Mucosa of gallbladder (tissue), 1 donor: ENCODE results near the gene TIMM44. TPM values are rescaled to one million over a fixed set of nuclear protein-coding genes. Genes with fewer than 3 reads are reported as not detected.
"Not testable (repeated sequence)": the region's sequence is repeated elsewhere in the genome, so short reads cannot be mapped to it uniquely, and the experiment has no call there.

Experiments
- DNase-seq: peaks from one replicate; pipeline ENCODE4 v3.0.0-alpha.2; 2020; ENCODE audit warnings: low spot score
- total RNA-seq: library from RNA; stranded (reverse); gene quantifications from one replicate; pipeline ENCODE4 v1.2.1, GENCODE V29; 2021
- donor health status: DM: no; HTN: no; CAD: no.

The TIMM44 gene
- total RNA-seq, 1 donor from 2014 or later, result 46.2 TPM

- DNase-seq, result no peak
Observed at GRCh38 chr19:7977021-7977722, 33.7 kb upstream of the TIMM44 start.

- DNase-seq, result no peak
Observed at GRCh38 chr19:7976461-7976860, 33.0 kb upstream of the TIMM44 start.

- no peak for DNase-seq
Observed at GRCh38 chr19:7975037-7975436, 31.6 kb upstream of the TIMM44 start.

- DNase-seq, result no peak
Observed at GRCh38 chr19:7973883-7974282, 30.4 kb upstream of the TIMM44 start.

- DNase-seq, result no peak
Observed at GRCh38 chr19:7971553-7972520, 28.4 kb upstream of the TIMM44 start.

- no peak for DNase-seq
Observed at GRCh38 chr19:7970716-7971448, 27.4 kb upstream of the TIMM44 start.

- DNase-seq, result no peak
Observed at GRCh38 chr19:7969555-7969939, 26.1 kb upstream of the TIMM44 start.

- no peak for DNase-seq
Observed at GRCh38 chr19:7968796-7969554, 25.5 kb upstream of the TIMM44 start.

GRCh38 chr19:7968008-7968795 lies 24.7 kb upstream of the TIMM44 start:
- no peak for DNase-seq

GRCh38 chr19:7965921-7966665 lies 22.6 kb upstream of the TIMM44 start:
- DNase-seq, result no peak

GRCh38 chr19:7965259-7965841 lies 21.9 kb upstream of the TIMM44 start:
- DNase-seq, result no peak

- DNase-seq, result no peak
Observed at GRCh38 chr19:7963566-7963965, 20.1 kb upstream of the TIMM44 start.

GRCh38 chr19:7962644-7963268 lies 19.3 kb upstream of the TIMM44 start:
- no peak for DNase-seq

GRCh38 chr19:7961920-7962626 lies 18.6 kb upstream of the TIMM44 start:
- no peak for DNase-seq

- DNase-seq, result not testable (repeated sequence)
Observed at GRCh38 chr19:7961082-7961481, 17.6 kb upstream of the TIMM44 start.

- DNase-seq, result no peak
Observed at GRCh38 chr19:7959211-7959610, 15.7 kb upstream of the TIMM44 start.

- DNase-seq, result no peak
Observed at GRCh38 chr19:7955696-7956095, 12.2 kb upstream of the TIMM44 start.

- DNase-seq, result no peak
Observed at GRCh38 chr19:7953576-7953975, 10.1 kb upstream of the TIMM44 start.
